Measurements from ENCODE around the gene APH1B. TPM values are rescaled to one million over a fixed set of nuclear protein-coding genes. Genes with fewer than 3 reads are reported as not detected.

The APH1B gene
- total and polyA plus RNA-seq, 2 of the 4 experiments (the other 2 are of a cell fraction): 7.0 to 7.7 TPM

DNA sequence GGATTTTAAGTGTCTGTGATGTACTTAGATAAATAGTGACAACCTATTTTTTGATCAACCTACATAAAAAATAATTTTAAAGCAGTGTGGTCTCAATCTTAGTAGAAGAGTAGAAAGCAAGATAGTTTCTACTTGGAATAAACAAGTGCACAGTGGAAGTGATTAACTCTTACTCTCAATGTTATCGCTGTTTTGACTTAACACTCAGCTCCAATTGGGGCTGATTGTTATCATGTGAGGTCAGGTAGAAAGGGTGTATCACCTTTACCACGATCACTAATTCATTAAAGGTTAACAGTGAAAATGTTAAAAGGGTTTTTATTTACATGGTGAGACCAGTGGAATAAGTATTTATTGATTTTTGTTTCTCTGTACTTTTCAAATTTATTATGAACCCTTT lies 22.4 kb upstream of the APH1B start:
- Histone ChIP-seq H2AFZ (replicated peaks; ENCODE audit: low read length, poor library complexity) (no peak overlapping the region), H3K18ac (ENCODE audit: low read depth, low read length) (no peak overlapping the region), H4K5ac (ENCODE audit: low read depth, low read length) (no peak overlapping the region), H3K4me1 (ENCODE audit: control insufficient read depth, insufficient read depth, low read length) (peaks cover 10% of the 10 kb centered on the region), H2BK20ac (ENCODE audit: low read depth, low read length) (no peak overlapping the region), H2BK15ac (ENCODE audit: low read depth, low read length) (no peak overlapping the region), H3K56ac (ENCODE audit: extremely low read depth, insufficient read depth, low read length) (no peak overlapping the region), H3K14ac (replicated peaks; ENCODE audit: low read depth, low read length) (no peak overlapping the region), H3K9ac (ENCODE audit: low read depth, low read length) (no peak overlapping the region), H4K8ac (ENCODE audit: low read depth in 2 of 2, low read length in 2 of 2) (no peak overlapping the region), H3K79me1 (ENCODE audit: low read depth in 1 of 2, low read length in 2 of 2) (peaks cover 16 to 29% of the 10 kb centered on the region in 2 experiments; a peak in 3 of 4 replicates), H3K4me3 (ENCODE audit: insufficient read depth, low read depth, low read length) (no peak overlapping the region), H3K27me3 (ENCODE audit: control insufficient read depth, insufficient read depth, low read length) (no peaks in the 10 kb centered on the region), H4K91ac (ENCODE audit: insufficient read depth, low read depth, low read length) (no peak overlapping the region), H3K4ac (ENCODE audit: low read depth, low read length) (no peak overlapping the region), H2AK5ac (ENCODE audit: low read depth, low read length) (no peak overlapping the region), H3K23ac (ENCODE audit: low read depth, low read length) (no peak overlapping the region), H3K36me3 (ENCODE audit: control insufficient read depth, insufficient read depth, low read length) (peaks cover 13% of the 10 kb centered on the region; the same call in 1 of the 2 replicates), H2BK5ac (ENCODE audit: low read depth, low read length, poor library complexity, severe bottlenecking) (no peak overlapping the region), H3K9me1 (ENCODE audit: insufficient read depth, low read length) (peaks cover 8% of the 10 kb centered on the region; the same call in 1 of the 2 replicates), H2AK9ac (replicated peaks; ENCODE audit: low read depth, low read length, poor library complexity) (no peak overlapping the region), H3K4me2 (ENCODE audit: low read depth, low read length) (no peak overlapping the region), H2BK120ac (ENCODE audit: low read depth, low read length) (no peak overlapping the region), H3K27ac (ENCODE audit: insufficient read depth, low read length) (no peak overlapping the region), H4K20me1 (ENCODE audit: insufficient read depth, low read length) (peaks cover 7% of the 10 kb centered on the region; the same call in 1 of the 2 replicates), H3K9me3 (ENCODE audit: control insufficient read depth, insufficient read depth, low read length) (no peaks in the 10 kb centered on the region)
- in situ Hi-C loops (cut with MboI; ENCODE audit: low sequenced_read_pairs): no loop called here
- no TSS peak for BruUV-seq (replicated peaks)
- CTCF ChIA-PET: no interaction called here
- no peak for ATAC-seq (ENCODE audit: low read depth)
- intact Hi-C loops (cut with micrococcal nuclease): loop anchor here (5.0 kb wide), 2 partner anchors 58 to 98 kb away; partner anchors contain the start of gene RPS27L
- WGBS, 2 experiments (ENCODE audit: extremely low coverage in 2 of 2, insufficient read length in 1 of 2): no CpG with 5 or more reads among the region's 2 CpGs
- no peak for DNase-seq
- dilution Hi-C loops (cut with HindIII; ENCODE audit: low sequenced_read_pairs, unreplicated experiment): no loop called here
- POLR2A ChIA-PET (ENCODE audit: unreplicated experiment): no interaction called here
- TF ChIP-seq CEBPB (IDR thresholded peaks at IDR 0.05; ENCODE audit: low read depth, low read length): no peak
- no peak for TF ChIP-seq MAZ (IDR thresholded peaks at IDR 0.05; ENCODE audit: borderline replicate concordance, low read depth, low read length)
- TF ChIP-seq, protein P1, sequence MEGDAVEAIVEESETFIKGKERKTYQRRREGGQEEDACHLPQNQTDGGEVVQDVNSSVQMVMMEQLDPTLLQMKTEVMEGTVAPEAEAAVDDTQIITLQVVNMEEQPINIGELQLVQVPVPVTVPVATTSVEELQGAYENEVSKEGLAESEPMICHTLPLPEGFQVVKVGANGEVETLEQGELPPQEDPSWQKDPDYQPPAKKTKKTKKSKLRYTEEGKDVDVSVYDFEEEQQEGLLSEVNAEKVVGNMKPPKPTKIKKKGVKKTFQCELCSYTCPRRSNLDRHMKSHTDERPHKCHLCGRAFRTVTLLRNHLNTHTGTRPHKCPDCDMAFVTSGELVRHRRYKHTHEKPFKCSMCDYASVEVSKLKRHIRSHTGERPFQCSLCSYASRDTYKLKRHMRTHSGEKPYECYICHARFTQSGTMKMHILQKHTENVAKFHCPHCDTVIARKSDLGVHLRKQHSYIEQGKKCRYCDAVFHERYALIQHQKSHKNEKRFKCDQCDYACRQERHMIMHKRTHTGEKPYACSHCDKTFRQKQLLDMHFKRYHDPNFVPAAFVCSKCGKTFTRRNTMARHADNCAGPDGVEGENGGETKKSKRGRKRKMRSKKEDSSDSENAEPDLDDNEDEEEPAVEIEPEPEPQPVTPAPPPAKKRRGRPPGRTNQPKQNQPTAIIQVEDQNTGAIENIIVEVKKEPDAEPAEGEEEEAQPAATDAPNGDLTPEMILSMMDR (conservative IDR thresholded peaks at IDR 0.05; ENCODE audit: low read depth, low read length): no peak
- TF ChIP-seq SMC3 (IDR thresholded peaks at IDR 0.05; ENCODE audit: low read depth, low read length): no peak
- no peak for TF ChIP-seq MXI1 (IDR thresholded peaks at IDR 0.05; ENCODE audit: borderline replicate concordance, low read depth, low read length)
- no peak for TF ChIP-seq POLR2A (IDR thresholded peaks at IDR 0.05; ENCODE audit: low read depth, low read length)
- no peak for TF ChIP-seq FOS (IDR thresholded peaks at IDR 0.05; ENCODE audit: low read depth, low read length)
- TF ChIP-seq, protein P2, sequence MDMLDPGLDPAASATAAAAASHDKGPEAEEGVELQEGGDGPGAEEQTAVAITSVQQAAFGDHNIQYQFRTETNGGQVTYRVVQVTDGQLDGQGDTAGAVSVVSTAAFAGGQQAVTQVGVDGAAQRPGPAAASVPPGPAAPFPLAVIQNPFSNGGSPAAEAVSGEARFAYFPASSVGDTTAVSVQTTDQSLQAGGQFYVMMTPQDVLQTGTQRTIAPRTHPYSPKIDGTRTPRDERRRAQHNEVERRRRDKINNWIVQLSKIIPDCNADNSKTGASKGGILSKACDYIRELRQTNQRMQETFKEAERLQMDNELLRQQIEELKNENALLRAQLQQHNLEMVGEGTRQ (IDR thresholded peaks at IDR 0.05; ENCODE audit: low read depth, low read length): no peak
- no peak for TF ChIP-seq RFX5 (IDR thresholded peaks at IDR 0.05; ENCODE audit: low read depth, low read length)

Measured in IMR-90 (cell line).